Stimulated activated CD4-positive, alpha-beta T cell treated with anti-CD3 and anti-CD28 coated beads, TNF-alpha, amount 100 ng/mL, for 4 hours (primary cell): Measurements from ENCODE around the gene SORCS3.

Experiments used
- DNase-seq, 3 experiments: peaks; one replicate each; pipeline ENCODE4 v3.0.0-alpha.2; 2020; ENCODE audit warnings: low read depth in 3 of 3

SORCS3 gene

DNA sequence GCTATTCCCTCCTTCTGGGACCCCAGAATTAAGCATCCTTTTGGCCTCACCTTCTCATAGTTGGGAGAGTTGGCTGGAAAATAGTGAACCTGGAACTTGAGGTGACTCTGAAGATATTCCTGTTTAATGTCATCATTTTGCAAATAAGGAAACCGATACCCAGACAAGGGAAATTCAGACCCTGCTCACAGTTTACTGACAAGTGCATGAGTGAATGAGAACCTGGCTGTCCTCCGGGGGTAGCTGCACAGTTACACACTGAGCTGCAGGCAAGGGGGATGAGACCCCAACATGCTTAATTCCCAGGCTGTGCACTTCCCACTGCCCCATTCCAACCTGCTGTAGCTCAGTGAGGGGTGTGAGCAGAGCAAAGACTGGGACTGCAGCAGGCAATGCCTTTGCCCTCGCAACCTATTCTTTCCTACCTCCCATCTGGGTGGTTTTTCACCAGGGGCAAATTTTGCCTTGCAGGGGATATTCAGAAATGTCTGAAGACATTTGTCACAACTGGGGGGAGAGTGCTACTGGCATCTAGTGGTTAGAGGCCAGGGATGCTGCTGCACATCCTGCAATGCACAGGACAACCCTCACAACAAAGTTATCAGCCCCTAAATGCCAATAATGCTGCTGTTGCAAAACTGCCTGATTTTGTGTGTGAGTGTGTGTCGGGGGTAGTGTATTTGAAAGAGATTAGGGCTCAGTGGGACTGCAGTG, 136.2 kb downstream of the SORCS3 start:
- DNase-seq: no peak

- DNase-seq: no peak
Measured at GRCh38 chr10:104778371-104778770, 137.3 kb downstream of the SORCS3 start.

- no peak for DNase-seq
Measured at GRCh38 chr10:104779701-104780100, 138.6 kb downstream of the SORCS3 start.

DNA sequence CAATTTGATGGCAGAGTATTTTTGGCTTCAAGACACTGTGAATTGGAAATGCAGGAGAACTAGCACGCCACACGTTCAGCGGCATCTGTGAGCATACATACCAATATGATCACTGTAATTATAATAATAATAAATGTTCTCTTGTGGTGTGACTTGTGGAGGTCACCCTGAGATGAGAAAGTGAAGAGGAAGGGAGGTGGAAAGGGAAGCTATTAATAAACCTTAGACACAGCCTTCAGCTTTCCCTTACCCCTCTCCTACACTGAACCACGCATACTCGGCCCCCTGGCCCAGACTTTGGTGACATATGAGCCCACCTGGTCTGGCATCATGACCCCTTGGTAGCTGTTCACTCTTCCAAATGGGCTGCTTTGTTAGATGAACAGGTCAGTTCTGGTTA, 139.1 kb downstream of the SORCS3 start:
- DNase-seq: no peak

- DNase-seq: no peak
Measured at GRCh38 chr10:104780946-104781595, 140.0 kb downstream of the SORCS3 start.

DNA sequence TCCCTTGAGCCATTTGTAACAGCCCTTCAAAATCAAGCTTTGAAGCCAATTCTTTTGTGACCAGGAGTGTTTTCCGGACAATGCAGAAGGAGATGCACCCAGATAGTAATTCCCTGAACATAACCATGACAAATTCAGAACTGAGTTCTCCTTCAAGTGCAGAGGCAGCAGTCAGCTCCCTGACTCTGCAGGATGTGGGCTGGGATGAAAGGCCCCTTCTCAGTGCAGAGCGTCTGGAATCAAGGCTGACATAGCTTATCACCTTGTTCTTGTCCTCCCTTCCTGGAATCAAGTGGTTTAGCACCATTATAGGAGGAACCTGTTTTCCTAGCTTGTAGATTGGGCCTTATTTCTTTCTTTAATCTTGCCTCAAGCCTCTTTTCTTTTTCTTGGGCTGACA, 143.4 kb downstream of the SORCS3 start:
- no peak for DNase-seq

DNA sequence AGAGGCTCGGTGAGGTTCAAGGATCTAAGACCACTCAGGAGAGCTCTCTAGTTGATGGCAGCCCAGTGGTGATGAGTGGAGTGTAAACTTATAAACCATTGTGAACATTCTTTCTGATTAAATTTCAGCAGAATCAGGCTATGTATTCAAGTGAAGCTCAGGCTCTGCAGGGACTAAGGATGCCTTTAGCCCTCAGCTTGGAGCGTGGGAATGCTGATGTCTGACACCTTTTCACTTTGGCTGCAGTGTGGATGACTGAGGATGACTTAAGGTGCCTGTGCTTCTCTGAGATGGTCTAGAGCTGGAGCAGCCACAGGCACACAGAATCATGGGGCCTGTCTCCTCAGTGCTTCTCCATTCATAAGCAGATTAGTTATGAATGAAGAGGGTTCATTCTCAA, 150.4 kb downstream of the SORCS3 start:
- no peak for DNase-seq

DNA sequence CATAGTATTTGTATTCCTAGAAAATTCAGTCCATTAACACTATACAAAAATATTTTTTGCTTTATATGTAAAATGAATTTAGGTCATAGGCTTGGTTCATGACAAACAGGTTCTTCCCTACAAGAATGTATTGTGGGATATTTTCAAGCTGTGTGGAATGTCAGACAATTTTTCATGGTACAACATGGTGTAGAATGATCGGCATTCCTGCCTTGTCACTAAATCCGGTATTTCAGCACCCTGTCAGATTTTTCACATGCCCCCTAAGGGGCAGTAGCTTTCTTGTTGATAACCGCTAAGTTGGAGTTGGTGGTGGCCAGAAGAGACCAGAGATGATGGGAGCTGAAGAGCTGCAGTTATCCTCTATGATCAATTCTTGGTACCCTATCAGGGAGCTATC, 154.3 kb downstream of the SORCS3 start:
- DNase-seq: no peak

GRCh38 chr10:104796823-104797222, 155.7 kb downstream of the SORCS3 start:
- DNase-seq: no peak

DNA sequence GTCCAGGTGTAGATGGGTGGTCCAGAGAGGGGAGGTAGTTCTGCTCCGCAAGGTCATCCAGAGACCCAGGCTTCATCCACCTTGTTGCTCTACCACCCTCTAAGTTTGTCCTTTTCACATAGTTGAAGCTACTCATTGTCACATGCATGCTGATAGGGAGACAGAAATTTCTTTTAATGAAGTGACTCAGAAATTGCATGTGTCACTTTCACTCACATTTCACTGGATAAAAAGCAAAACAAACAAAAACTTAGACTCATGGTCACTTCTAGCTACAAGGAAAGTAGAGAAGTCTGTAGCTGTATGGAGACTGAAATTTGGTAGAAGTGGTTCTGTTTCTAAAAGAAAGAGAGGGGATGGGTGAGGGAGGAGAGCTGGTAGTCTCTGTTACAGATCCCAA, 161.9 kb downstream of the SORCS3 start:
- DNase-seq: no peak

GRCh38 chr10:104804880-104805279, 163.8 kb downstream of the SORCS3 start:
- no peak for DNase-seq

- DNase-seq: no peak
Measured at GRCh38 chr10:104806801-104807200, 165.7 kb downstream of the SORCS3 start.

DNA sequence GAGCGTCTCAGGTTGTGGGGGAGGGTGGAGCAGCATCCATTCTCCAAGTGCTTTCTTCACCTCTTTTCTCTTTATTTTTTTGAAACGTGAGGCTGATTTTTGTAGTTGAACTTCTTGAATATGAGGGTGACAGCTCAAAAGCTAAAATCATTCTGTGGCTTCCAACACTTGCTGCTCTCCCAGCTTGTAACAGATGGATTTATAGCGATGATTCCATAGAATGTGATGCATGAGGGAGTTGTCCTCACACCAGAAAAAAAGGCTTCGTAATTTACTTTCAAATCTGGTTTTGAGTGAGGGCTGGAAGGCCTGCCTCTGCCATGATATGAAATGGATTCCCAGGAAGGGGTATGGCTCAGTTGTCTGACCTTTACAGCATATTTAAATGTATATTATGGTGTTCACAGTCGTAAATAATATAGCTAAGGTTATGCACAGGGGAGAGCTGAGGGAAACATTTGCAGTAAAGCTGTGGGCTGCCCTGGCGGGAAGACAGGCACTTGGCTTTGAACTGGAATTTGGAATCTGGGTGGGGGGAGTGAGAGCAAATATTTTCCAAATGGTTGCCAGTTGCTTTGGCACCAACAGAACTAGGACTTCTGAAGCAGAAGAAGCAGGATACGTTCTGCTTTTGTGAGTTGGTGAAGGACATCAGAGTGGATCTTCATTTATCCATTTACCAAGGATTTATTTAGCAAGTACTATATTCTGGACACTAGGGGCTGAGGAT, 166.7 kb downstream of the SORCS3 start:
- DNase-seq: no peak

DNA sequence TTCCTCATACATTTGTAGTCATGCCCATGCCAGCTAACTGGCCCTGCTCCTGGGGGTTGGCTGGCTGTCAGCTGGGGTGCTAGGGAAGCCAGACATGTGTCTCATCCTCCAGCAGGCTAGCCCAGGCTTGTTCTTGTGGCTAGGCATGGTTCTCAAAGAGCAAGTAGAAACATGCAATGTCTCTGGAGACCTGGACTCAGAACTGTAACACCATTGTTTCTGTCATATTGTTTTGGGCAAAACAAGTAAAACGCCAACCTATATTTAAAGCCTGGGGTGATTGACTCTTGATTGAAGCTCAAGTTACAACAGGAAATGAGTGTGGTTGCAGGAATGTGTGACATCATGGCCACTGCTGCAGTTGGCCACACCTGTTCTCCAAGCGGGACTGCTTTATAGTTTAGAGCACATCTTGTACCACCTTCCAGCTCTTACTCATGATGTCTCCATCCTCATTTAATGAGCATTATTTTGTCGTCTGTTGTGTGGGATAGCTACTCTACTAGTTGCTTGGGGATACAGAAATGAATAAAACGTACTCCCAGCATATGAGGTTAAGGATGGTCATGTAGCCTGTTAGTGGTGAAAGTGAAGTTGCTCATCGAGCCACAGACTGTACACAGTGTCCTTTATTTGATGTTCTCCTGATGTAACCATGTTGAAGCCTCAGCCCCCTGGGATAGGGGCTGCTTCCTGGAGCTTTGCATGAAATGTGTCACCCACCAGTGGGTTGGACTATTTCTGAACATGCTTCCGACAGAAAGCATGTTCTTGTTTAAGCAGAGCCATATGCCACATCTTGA, 168.4 kb downstream of the SORCS3 start:
- no peak for DNase-seq

DNA sequence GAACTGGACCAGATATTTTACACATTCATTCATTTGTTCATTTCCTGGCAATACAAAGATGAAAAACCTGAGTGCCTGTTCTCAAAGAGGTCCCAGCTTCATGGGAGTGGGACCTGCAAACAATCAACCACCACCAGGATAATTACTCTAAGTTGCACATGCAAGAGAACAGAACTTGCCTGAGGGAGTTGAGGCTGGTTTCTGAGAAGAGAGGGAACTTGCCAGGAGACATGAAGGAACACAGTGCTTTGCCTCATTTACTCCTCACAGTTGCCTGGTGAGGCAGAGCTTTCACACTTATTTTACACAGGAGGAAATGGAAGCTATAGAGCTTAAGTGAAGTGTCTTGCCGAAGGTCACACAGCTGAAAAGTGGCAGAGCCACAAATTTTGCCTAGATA, 170.1 kb downstream of the SORCS3 start:
- no peak for DNase-seq

DNA sequence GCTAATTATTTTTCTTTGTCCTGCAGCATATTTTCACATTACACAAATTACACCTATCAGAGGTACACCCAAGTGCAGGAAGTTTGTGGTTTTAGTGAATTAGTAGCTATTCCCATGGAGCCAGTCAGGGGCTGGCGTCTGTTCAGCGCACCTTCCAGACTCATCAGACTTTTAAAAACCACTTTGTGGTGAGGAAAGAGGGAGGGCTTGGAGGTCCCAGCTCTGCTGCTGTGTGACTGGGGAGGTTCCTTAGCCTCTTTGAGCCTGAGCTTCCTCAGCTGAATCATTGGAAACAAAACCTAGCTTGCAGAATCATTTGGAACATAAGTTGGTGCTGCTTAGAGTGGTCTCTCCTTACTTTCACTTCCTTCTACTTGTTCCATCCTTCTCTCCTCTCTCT, 175.4 kb downstream of the SORCS3 start:
- DNase-seq: no peak

- no peak for DNase-seq
Measured at GRCh38 chr10:104819731-104820130, 178.6 kb downstream of the SORCS3 start.

- DNase-seq: no peak
Measured at GRCh38 chr10:104822088-104822487, 181.0 kb downstream of the SORCS3 start.

GRCh38 chr10:104824380-104825006, 183.4 kb downstream of the SORCS3 start:
- DNase-seq: no peak

GRCh38 chr10:104831272-104831671, 190.2 kb downstream of the SORCS3 start:
- DNase-seq: no peak

GRCh38 chr10:104834580-104834979, 193.5 kb downstream of the SORCS3 start:
- no peak for DNase-seq

- no peak for DNase-seq
Measured at GRCh38 chr10:104835422-104835821, 194.3 kb downstream of the SORCS3 start.
